GM18526 (cell line): Measurements from ENCODE around the gene NIPAL4.

Experiments
- POLR2A ChIP-seq: IDR thresholded peaks from 3 replicates; pipeline ENCODE4 v1.6.1; 2011; ENCODE audit not compliant: insufficient read length; ENCODE audit errors: extremely low read depth

Gene NIPAL4

GRCh38 chr5:157494178-157494832 lies 34.3 kb downstream of the NIPAL4 start:
- TF ChIP-seq POLR2A, result no peak

GRCh38 chr5:157496864-157497263 lies 36.9 kb downstream of the NIPAL4 start:
- TF ChIP-seq POLR2A, result no peak

GRCh38 chr5:157497875-157498611 lies 38.0 kb downstream of the NIPAL4 start:
- TF ChIP-seq POLR2A, result no peak

GRCh38 chr5:157502143-157502647 lies 42.2 kb downstream of the NIPAL4 start:
- peak; percentile 9 for TF ChIP-seq POLR2A

- no peak for TF ChIP-seq POLR2A
These were observed 44.0 kb downstream of the NIPAL4 start for GRCh38 chr5:157504053-157504452.

GRCh38 chr5:157505496-157505895 lies 45.5 kb downstream of the NIPAL4 start:
- no peak for TF ChIP-seq POLR2A

- TF ChIP-seq POLR2A, result no peak
These were observed 46.1 kb downstream of the NIPAL4 start for GRCh38 chr5:157506066-157506590.

- no peak for TF ChIP-seq POLR2A
These were observed 47.2 kb downstream of the NIPAL4 start for GRCh38 chr5:157506981-157507780.

- no peak for TF ChIP-seq POLR2A
These were observed 49.1 kb downstream of the NIPAL4 start for GRCh38 chr5:157509093-157509492.

- TF ChIP-seq POLR2A, result no peak
These were observed 49.6 kb downstream of the NIPAL4 start for GRCh38 chr5:157509587-157509986.

GRCh38 chr5:157510682-157511081 lies 50.7 kb downstream of the NIPAL4 start:
- no peak for TF ChIP-seq POLR2A

- no peak for TF ChIP-seq POLR2A
These were observed 51.9 kb downstream of the NIPAL4 start for GRCh38 chr5:157511651-157512644.

GRCh38 chr5:157513182-157513581 lies 53.2 kb downstream of the NIPAL4 start:
- no peak for TF ChIP-seq POLR2A

GRCh38 chr5:157514974-157515373 lies 55.0 kb downstream of the NIPAL4 start:
- no peak for TF ChIP-seq POLR2A

- no peak for TF ChIP-seq POLR2A
These were observed 56.0 kb downstream of the NIPAL4 start for GRCh38 chr5:157516006-157516405.
